Stimulated activated CD4-positive, alpha-beta T cell treated with anti-CD3 and anti-CD28 coated beads, Interleukin-12 subunit alpha, Interleukin-12 subunit beta, amount 100 ng/mL, for 4 hours (primary cell): ENCODE data around the gene HDHD5.
"Not testable (repeated sequence)": the region's sequence is repeated elsewhere in the genome, so short reads cannot be mapped to it uniquely, and the experiment has no call there.

Experiments
- DNase-seq: peaks from one replicate; pipeline ENCODE4 v3.0.0-alpha.2; 2020

HDHD5 gene

GRCh38 chr22:17152971-17153370, 6.1 kb downstream of the HDHD5 start:
- DNase-seq = no peak

GRCh38 chr22:17152340-17152739, 6.7 kb downstream of the HDHD5 start:
- DNase-seq = no peak

GRCh38 chr22:17149076-17149815, 9.8 kb downstream of the HDHD5 start:
- DNase-seq = no peak

- not testable (repeated sequence) for DNase-seq
Observed at GRCh38 chr22:17147458-17147857, 11.6 kb downstream of the HDHD5 start.

GRCh38 chr22:17145021-17145680, 13.9 kb downstream of the HDHD5 start:
- DNase-seq = no peak

- no peak for DNase-seq
Observed at GRCh38 chr22:17143826-17144225, 15.3 kb downstream of the HDHD5 start.

- DNase-seq = no peak
Observed at GRCh38 chr22:17143101-17143500, 16.0 kb downstream of the HDHD5 start.

GRCh38 chr22:17140826-17141766, 18.0 kb downstream of the HDHD5 start:
- no peak for DNase-seq

GRCh38 chr22:17140022-17140421, 19.1 kb downstream of the HDHD5 start:
- no peak for DNase-seq

- DNase-seq = no peak
Observed at GRCh38 chr22:17138513-17138912, 20.6 kb downstream of the HDHD5 start.

GRCh38 chr22:17137861-17138425, 21.1 kb downstream of the HDHD5 start:
- no peak for DNase-seq

- no peak for DNase-seq
Observed at GRCh38 chr22:17137170-17137569, 21.9 kb downstream of the HDHD5 start.

GRCh38 chr22:17135153-17135760, 23.8 kb downstream of the HDHD5 start:
- no peak for DNase-seq

- no peak for DNase-seq
Observed at GRCh38 chr22:17133137-17133536, 25.9 kb downstream of the HDHD5 start.

GRCh38 chr22:17132112-17132511, 27.0 kb downstream of the HDHD5 start:
- no peak for DNase-seq

GRCh38 chr22:17131686-17132085, 27.4 kb downstream of the HDHD5 start:
- no peak for DNase-seq

GRCh38 chr22:17130199-17130598, 28.9 kb downstream of the HDHD5 start:
- DNase-seq = no peak

GRCh38 chr22:17121233-17122195, 37.6 kb downstream of the HDHD5 start, which contains the start of gene TMEM121B:
Gene TMEM121B, minus strand, starts transcription at chr22:17121360. Its CDS starts 233 bp downstream, at chr22:17121127.
- DNase-seq = no peak

GRCh38 chr22:17120711-17121232, 38.3 kb downstream of the HDHD5 start:
- peak; percentile 39 for DNase-seq

- DNase-seq = peak; percentile 62
Observed at GRCh38 chr22:17120281-17120680, 38.8 kb downstream of the HDHD5 start.
